Ishikawa (cell line): ENCODE results near the gene COL27A1.

ENCODE experiments used
- YY1 ChIP-seq: IDR thresholded peaks from 2 replicates; pipeline ENCODE4 v1.6.1; 2012; ENCODE audit warnings: low read depth
- ZBTB7A ChIP-seq: IDR thresholded peaks from 2 replicates; pipeline ENCODE4 v1.6.1; 2012; ENCODE audit warnings: low read depth

DNA sequence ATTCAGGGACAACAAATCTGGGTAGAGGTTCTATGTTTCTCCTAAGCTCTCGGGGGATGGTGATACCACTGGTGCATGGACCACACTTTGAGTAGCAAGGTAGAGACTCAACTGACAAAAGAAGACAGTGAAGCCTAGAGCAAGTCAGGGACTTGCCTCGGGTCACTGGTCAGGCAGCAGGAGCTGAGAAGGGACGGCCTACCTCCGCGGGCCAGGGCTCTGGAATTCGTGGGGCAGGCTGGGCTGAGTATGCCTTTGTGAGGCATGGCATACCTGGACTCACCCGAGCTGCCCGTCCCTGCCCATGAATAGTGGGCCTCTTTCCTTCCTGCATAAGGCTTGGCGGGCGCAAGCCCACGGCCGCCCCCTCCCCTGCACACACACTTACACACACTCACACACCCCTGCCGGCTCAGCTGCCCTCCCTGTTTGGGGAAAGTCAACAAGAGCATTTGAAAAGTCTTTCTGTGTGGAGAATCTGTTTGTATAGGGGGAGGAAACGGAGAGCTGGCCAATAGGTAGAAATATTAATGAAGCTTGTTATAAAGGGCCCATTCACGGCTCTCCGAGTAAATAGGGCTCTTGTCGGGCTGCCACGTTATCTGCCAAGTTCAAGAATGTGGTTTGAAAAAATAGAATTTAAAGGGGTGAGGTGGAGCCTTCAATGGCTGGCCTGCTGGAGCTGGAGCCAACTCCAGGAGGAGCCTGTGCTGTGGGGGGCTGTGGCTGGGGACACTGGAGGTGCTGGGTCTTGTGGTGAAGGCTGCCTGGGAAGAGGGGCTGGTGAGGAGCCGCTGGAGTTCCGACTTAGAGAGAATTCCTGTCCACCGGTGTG, 37.1 kb upstream of the COL27A1 start:
- no peak for TF ChIP-seq YY1
- TF ChIP-seq ZBTB7A: no peak
